Fibroblast of lung (primary cell): ENCODE measurements around the gene CLIC2. TPM values are rescaled to one million over a fixed set of nuclear protein-coding genes. Genes with fewer than 3 reads are reported as not detected.

Experiments used
- DNase-seq, 2 donors: peaks; one replicate each; pipeline versions ENCODE4 v3.0.0 to v3.0.0-alpha.2; 2010; ENCODE audit warnings: low read depth in 2 of 2
- H2AFZ ChIP-seq: 2 replicates; pipeline ENCODE4 v1.5.1; 2012; ENCODE audit warnings: low read length, control low read depth, inconsistent platforms
- H3K27ac ChIP-seq: 2 replicates; pipeline ENCODE4 v1.5.1; 2011; ENCODE audit warnings: low read length, control low read depth; ENCODE audit not compliant: insufficient read depth
- H3K27me3 ChIP-seq: 2 replicates; pipeline ENCODE4 v1.5.1; 2011; ENCODE audit warnings: mild to moderate bottlenecking, low read length; ENCODE audit not compliant: control insufficient read depth, insufficient read depth
- H3K36me3 ChIP-seq: 2 replicates; pipeline ENCODE4 v1.5.1; 2011; ENCODE audit warnings: low read length; ENCODE audit not compliant: control insufficient read depth, insufficient read depth
- H3K4me1 ChIP-seq: 2 replicates; pipeline ENCODE4 v1.5.1; 2011; ENCODE audit warnings: low read length; ENCODE audit not compliant: control insufficient read depth, insufficient read depth; ENCODE audit errors: extremely low read depth
- H3K4me2 ChIP-seq: 2 replicates; pipeline ENCODE4 v1.5.1; 2011; ENCODE audit warnings: low read length, control low read depth; ENCODE audit not compliant: insufficient read depth; ENCODE audit errors: extremely low read depth
- H3K4me3 ChIP-seq, 4 experiments: fragments of 200-600 bp in 1 of 4; sonication (generic) in 1 of 4; replicated peaks in 1 of 4; 2 replicates each; pipeline ENCODE4 v1.5.1; 2011 to 2016; ENCODE audit warnings: low read length in 4 of 4, low read depth in 3 of 4, mild to moderate bottlenecking in 3 of 4, control low read depth in 2 of 4, inconsistent platforms in 1 of 4, mixed read lengths in 1 of 4; ENCODE audit not compliant: insufficient read depth in 1 of 4; ENCODE audit errors: control extremely low read depth in 1 of 4
- H3K79me2 ChIP-seq: 2 replicates; pipeline ENCODE4 v1.5.1; 2012; ENCODE audit warnings: mild to moderate bottlenecking, low read length, inconsistent platforms; ENCODE audit not compliant: control insufficient read depth, insufficient read depth
- H3K9ac ChIP-seq: 2 replicates; pipeline ENCODE4 v1.5.1; 2011; ENCODE audit warnings: mild to moderate bottlenecking, low read length, control low read depth; ENCODE audit not compliant: insufficient read depth
- H3K9me3 ChIP-seq: 2 replicates; pipeline ENCODE4 v1.5.1; 2012; ENCODE audit warnings: low read depth, low read length; ENCODE audit not compliant: control insufficient read depth, insufficient read depth
- H4K20me1 ChIP-seq: 2 replicates; pipeline ENCODE4 v1.5.1; 2011; ENCODE audit warnings: low read length; ENCODE audit not compliant: control insufficient read depth, insufficient read depth; ENCODE audit errors: extremely low read depth
- CTCF ChIP-seq, 2 donors: IDR thresholded peaks in 1 of 2; conservative IDR thresholded peaks in 1 of 2; 1 replicate in 1 of 2; 2 replicates in 1 of 2; pipeline ENCODE4 v1.5.1; 2011 to 2012; ENCODE audit warnings: low read length in 2 of 2, control low read depth in 1 of 2, inconsistent platforms in 1 of 2, low read depth in 1 of 2, mild to moderate bottlenecking in 1 of 2
- EZH2 ChIP-seq: IDR thresholded peaks from 2 replicates; pipeline ENCODE4 v1.5.1; 2012; ENCODE audit warnings: low read length, control low read depth, mild to moderate bottlenecking; ENCODE audit errors: missing control alignments
- polyA plus RNA-seq, 2 donors: library from polyadenylated mRNA; depleted of rRNA in 1 of 2; stranded (reverse) in 1 of 2; unstranded in 1 of 2; fragments of >200 nt; gene quantifications; 2 replicates each; pipeline ENCODE4 v1.2.1, GENCODE V29; 2011 to 2012; ENCODE audit warnings: missing spikeins in 1 of 2
- total RNA-seq: library from RNA; depleted of rRNA; stranded (reverse); fragments of >200 nt; gene quantifications from 2 replicates; pipeline ENCODE4 v1.2.1, GENCODE V29; 2014

CLIC2 gene
- total and polyA plus RNA-seq, 2 donors (not counting 1 experiment from before 2014, with no cell fraction given) = 3.3 to 11.7 TPM

DNA sequence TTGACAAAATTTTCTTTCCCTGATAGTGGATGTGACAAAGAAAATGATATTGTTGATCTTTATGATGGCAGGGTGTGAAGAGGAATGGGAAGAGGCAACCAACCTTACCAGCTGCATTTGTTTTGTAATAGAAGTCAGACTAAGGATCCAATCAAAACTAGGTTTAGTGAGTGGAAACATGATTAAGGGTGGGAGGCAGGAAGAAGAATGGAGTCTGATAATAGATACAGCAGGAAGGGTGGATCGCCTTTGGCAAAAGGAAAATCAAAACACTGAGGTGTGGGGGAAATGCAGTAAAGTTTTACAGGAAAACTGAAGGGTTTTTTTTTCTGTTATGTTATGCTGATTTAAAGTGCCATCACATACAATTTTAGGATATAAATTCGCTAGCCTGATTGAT, 3.4 kb downstream of the CLIC2 start:
- Histone ChIP-seq H3K79me2 (no peaks in the 10 kb centered on the region), H3K27ac (no peak overlapping the region), H4K20me1 (no peaks in the 10 kb centered on the region), H2AFZ (no peak overlapping the region), H3K9ac (no peak overlapping the region), H3K4me1 (no peaks in the 10 kb centered on the region), H3K9me3 (no peaks in the 10 kb centered on the region), H3K4me2 (no peak overlapping the region), H3K36me3 (no peaks in the 10 kb centered on the region), H3K27me3 (no peaks in the 10 kb centered on the region), H3K4me3 (no peak overlapping the region)
- DNase-seq = no peak
- TF ChIP-seq EZH2 (no peak), CTCF (conservative IDR thresholded peaks at IDR 0.05 in 1 of 2, IDR thresholded peaks at IDR 0.05 in 1 of 2; ENCODE audit: low read depth in 1 of 2, low read length in 2 of 2) (no peak)

- no peaks in the 10 kb centered on the region for H3K79me2 ChIP-seq
- DNase-seq = no peak
- H4K20me1 ChIP-seq = no peaks in the 10 kb centered on the region
- no peak overlapping the region for H3K9ac ChIP-seq
- TF ChIP-seq CTCF (conservative IDR thresholded peaks at IDR 0.05 in 1 of 2, IDR thresholded peaks at IDR 0.05 in 1 of 2; ENCODE audit: low read depth in 1 of 2, low read length in 2 of 2) = no peak
- no peak for TF ChIP-seq EZH2
- H3K4me2 ChIP-seq = no peak overlapping the region
- H2AFZ ChIP-seq = no peak overlapping the region
- H3K9me3 ChIP-seq = no peaks in the 10 kb centered on the region
- no peaks in the 10 kb centered on the region for H3K36me3 ChIP-seq
- no peak overlapping the region for H3K4me3 ChIP-seq
- H3K27me3 ChIP-seq = no peaks in the 10 kb centered on the region
- H3K27ac ChIP-seq = no peak overlapping the region
- no peaks in the 10 kb centered on the region for H3K4me1 ChIP-seq
Measured at GRCh38 chrX:155329293-155329692, 5.1 kb downstream of the CLIC2 start.

- Histone ChIP-seq H3K9ac (no peak overlapping the region), H3K4me2 (no peak overlapping the region), H3K4me3 (no peak overlapping the region), H3K4me1 (no peaks in the 10 kb centered on the region), H3K27me3 (no peaks in the 10 kb centered on the region), H4K20me1 (no peaks in the 10 kb centered on the region), H3K79me2 (no peaks in the 10 kb centered on the region), H3K9me3 (no peaks in the 10 kb centered on the region), H2AFZ (no peak overlapping the region), H3K27ac (no peak overlapping the region), H3K36me3 (no peaks in the 10 kb centered on the region)
- no peak for DNase-seq
- no peak for TF ChIP-seq EZH2
- no peak for TF ChIP-seq CTCF (conservative IDR thresholded peaks at IDR 0.05 in 1 of 2, IDR thresholded peaks at IDR 0.05 in 1 of 2; ENCODE audit: low read depth in 1 of 2, low read length in 2 of 2)
Measured at GRCh38 chrX:155326610-155327009, 7.8 kb downstream of the CLIC2 start.
